PC-3 (cell line): ENCODE measurements around the gene GLI3.

Source experiments
- CTCF ChIP-seq: fragments of 300-600 bp; sonication (generic); conservative IDR thresholded peaks from 2 replicates; pipeline ENCODE4 v1.5.1; 2017; ENCODE audit warnings: antibody characterized with exemption, low read depth, mild to moderate bottlenecking, low read length
- EZH2 ChIP-seq: fragments of 300-600 bp; sonication (generic); IDR thresholded peaks from one replicate; pipeline ENCODE4 v1.6.1; 2017; ENCODE audit warnings: antibody characterized with exemption, mild to moderate bottlenecking, low read length; ENCODE audit not compliant: unreplicated experiment

- no peak for TF ChIP-seq EZH2
- TF ChIP-seq CTCF, result peak; percentile 85
Measured at GRCh38 chr7:41940760-41941343, 296.2 kb downstream of the GLI3 start.
